K562 (cell line): ENCODE measurements around the gene REEP6. TPM values are rescaled to one million over a fixed set of nuclear protein-coding genes. Genes with fewer than 3 reads are reported as not detected.

Source experiments
- CTBP1 ChIP-seq: fragments of 450-650 bp; IDR thresholded peaks from 2 replicates; pipeline ENCODE4 v1.6.1; 2016; ENCODE audit warnings: borderline replicate concordance
- CXXC5 ChIP-seq: fragments of 250-450 bp; sonication (Bioruptor Pico); IDR thresholded peaks from 2 replicates; pipeline ENCODE4 v1.8.0; 2022; ENCODE audit warnings: inconsistent platforms, mild to moderate bottlenecking, moderate library complexity
- DNMT1 ChIP-seq: fragments of 450-650 bp; IDR thresholded peaks from 2 replicates; pipeline ENCODE4 v1.6.1; 2016; ENCODE audit warnings: antibody characterized with exemption, mild to moderate bottlenecking
- E2F6 ChIP-seq, 2 experiments: IDR thresholded peaks; 2 replicates each; pipeline ENCODE4 v1.6.1; 2011; ENCODE audit warnings: borderline replicate concordance in 1 of 2, control low read depth in 1 of 2, low read depth in 1 of 2, low read length in 1 of 2, mild to moderate bottlenecking in 1 of 2, mixed read lengths in 1 of 2, moderate library complexity in 1 of 2; ENCODE audit not compliant: insufficient read depth in 1 of 2, insufficient read length in 1 of 2, poor library complexity in 1 of 2, severe bottlenecking in 1 of 2; ENCODE audit errors: extremely low read depth in 1 of 2
- HNRNPL ChIP-seq: fragments of 200-400 bp; formaldehyde crosslinking; IDR thresholded peaks from 2 replicates; pipeline ENCODE4 v1.6.1; 2017; ENCODE audit warnings: low read depth, mild to moderate bottlenecking, low read length
- MCM5 ChIP-seq: fragments of 450-650 bp; IDR thresholded peaks from 2 replicates; pipeline ENCODE4 v1.6.1; 2016; ENCODE audit warnings: low read depth
- MNT ChIP-seq, 2 experiments: fragments of 450-650 bp; conservative IDR thresholded peaks; 2 replicates each; pipeline ENCODE4 v1.6.1; 2017; ENCODE audit warnings: mild to moderate bottlenecking in 2 of 2, moderate library complexity in 2 of 2
- NR2C2 ChIP-seq, 2 experiments: fragments of 200-800 bp in 1 of 2; sonication (Bioruptor generic) in 1 of 2; sonication (generic) in 1 of 2; formaldehyde crosslinking in 1 of 2; IDR thresholded peaks; 2 replicates each; pipeline versions ENCODE4 v1.6.1 to v1.8.0; 2016 to 2022; ENCODE audit warnings: mild to moderate bottlenecking in 1 of 2, missing compliant biosample characterization in 1 of 2, missing genetic modification characterization in 1 of 2, missing genetic modification reagents in 1 of 2
- PCBP1 ChIP-seq: fragments of 200-400 bp; formaldehyde crosslinking; IDR thresholded peaks from 2 replicates; pipeline ENCODE4 v1.6.1; 2018; ENCODE audit warnings: mild to moderate bottlenecking, low read depth, low read length; ENCODE audit not compliant: poor library complexity, severe bottlenecking
- PHF20 ChIP-seq: fragments of 450-650 bp; IDR thresholded peaks from 2 replicates; pipeline ENCODE4 v1.6.1; 2018; ENCODE audit not compliant: partially characterized antibody
- PHF8 ChIP-seq: fragments of 200-600 bp; sonication (generic); IDR thresholded peaks from 2 replicates; pipeline ENCODE4 v1.6.1; 2012; ENCODE audit warnings: mixed run types, mild to moderate bottlenecking, inconsistent platforms, low read length, moderate library complexity, borderline replicate concordance
- POLR2A ChIP-seq: fragments of 450-650 bp; conservative IDR thresholded peaks from 2 replicates; pipeline ENCODE4 v1.6.1; 2016
- POLR2AphosphoS5 ChIP-seq: IDR thresholded peaks from 2 replicates; pipeline ENCODE4 v1.6.1; 2011; ENCODE audit warnings: mild to moderate bottlenecking, low read depth, low read length, moderate library complexity; ENCODE audit not compliant: control insufficient read depth, insufficient read depth
- POLR2G ChIP-seq: fragments of 200-400 bp; formaldehyde crosslinking; IDR thresholded peaks from 2 replicates; pipeline ENCODE4 v1.6.1; 2017; ENCODE audit warnings: low read depth, mild to moderate bottlenecking, antibody characterized with exemption, low read length, moderate library complexity
- PTBP1 ChIP-seq: fragments of 200-400 bp; formaldehyde crosslinking; IDR thresholded peaks from 2 replicates; pipeline ENCODE4 v1.6.1; 2017; ENCODE audit warnings: low read depth, low read length
- RBM22 ChIP-seq: fragments of 200-400 bp; formaldehyde crosslinking; IDR thresholded peaks from 2 replicates; pipeline ENCODE4 v1.6.1; 2018; ENCODE audit warnings: low read length, low read depth; ENCODE audit not compliant: poor library complexity, severe bottlenecking
- RBM25 ChIP-seq: fragments of 200-400 bp; formaldehyde crosslinking; IDR thresholded peaks from 2 replicates; pipeline ENCODE4 v1.6.1; 2018; ENCODE audit warnings: low read length, low read depth, moderate library complexity; ENCODE audit not compliant: severe bottlenecking
- RCOR1 ChIP-seq, 2 experiments: IDR thresholded peaks; 2 replicates each; pipeline ENCODE4 v1.6.1; 2012; ENCODE audit warnings: low read depth in 2 of 2, low read length in 2 of 2, borderline replicate concordance in 1 of 2, improper control_type of control experiment in 1 of 2
- SUPT5H ChIP-seq: fragments of 450-650 bp; IDR thresholded peaks from 2 replicates; pipeline ENCODE4 v1.6.1; 2016
- ZFX ChIP-seq: sonication (generic); formaldehyde crosslinking; IDR thresholded peaks from 2 replicates; pipeline ENCODE4 v1.8.0; 2022; ENCODE audit warnings: mild to moderate bottlenecking, missing genetic modification reagents, moderate library complexity
- ZNF121 ChIP-seq: sonication (generic); formaldehyde crosslinking; conservative IDR thresholded peaks from 2 replicates; pipeline ENCODE4 v1.8.0; 2022; ENCODE audit warnings: missing genetic modification reagents
- ZNF354B ChIP-seq: fragments of 250-450 bp; sonication (Bioruptor Pico); IDR thresholded peaks from 2 replicates; pipeline ENCODE4 v1.4.0; 2020
- ZNF740 ChIP-seq, 3 experiments: fragments of 200-800 bp in 1 of 3; sonication (Bioruptor generic) in 1 of 3; sonication (generic) in 1 of 3; formaldehyde crosslinking in 1 of 3; IDR thresholded peaks; 2 replicates each; pipeline versions ENCODE4 v1.6.1 to v1.8.0; 2016 to 2022; ENCODE audit warnings: mild to moderate bottlenecking in 2 of 3, missing compliant biosample characterization in 2 of 3, missing genetic modification characterization in 2 of 3, missing genetic modification reagents in 1 of 3
- polyA plus RNA-seq, 8 experiments: library from polyadenylated mRNA; depleted of rRNA in 4 of 8; stranded (reverse) in 5 of 8; unstranded in 3 of 8; fragments of >200 nt; fragmentation: Nextera tagmentation in 2 of 8; fragmentation: Illumina TruSeq in 1 of 8; extraction: Ambion mirVana in 2 of 8; extraction: Trizol in 1 of 8; gene quantifications; 2 replicates each; pipeline versions ENCODE4 v1.2.1 to v1.2.3, GENCODE V29; 2011 to 2014; ENCODE audit warnings: inconsistent platforms in 1 of 8, missing spikeins in 1 of 8
- total RNA-seq, 7 experiments: library from RNA; depleted of rRNA in 6 of 7; stranded (reverse); fragments of >200 nt in 6 of 7; fragmentation: Illumina TruSeq in 2 of 7; extraction: Trizol in 2 of 7; gene quantifications; 2 replicates each; pipeline versions ENCODE4 v1.2.1 to v1.2.3, GENCODE V29; 2011 to 2021; ENCODE audit warnings: low replicate concordance in 1 of 7

The REEP6 gene
- total and polyA plus RNA-seq, 9 of the 15 experiments (the other 6 are each of a cell fraction or from before 2014, with no cell fraction given) = 1.2 to 64.2 (median 12.7) TPM

- TF ChIP-seq RBM25 = peak; percentile 70
- no peak for TF ChIP-seq PCBP1
- TF ChIP-seq HNRNPL = 0 out of 2 replicates have a peak, but pooled peaks have one; percentile 22
- TF ChIP-seq PHF8 = peak; percentile 71; the same call in 1 of the 2 replicates
- no peak for TF ChIP-seq ZNF740 (CRISPR knock-in tag; IDR thresholded peaks at IDR 0.05)
- peak in 1 of 2 experiments; percentile 18; a peak in 1 of 4 replicates for TF ChIP-seq ZNF740 (tag; IDR thresholded peaks at IDR 0.05)
- peak; percentile 28 for TF ChIP-seq PHF20
- TF ChIP-seq MCM5 = no peak
- no peak for TF ChIP-seq DNMT1
- no peak for TF ChIP-seq ZNF354B (CRISPR knock-in tag)
- peak; percentile 73 for TF ChIP-seq CXXC5 (CRISPR knock-in tag)
- peak in 1 of 2 experiments; percentile 53; a peak in 1 of 4 replicates for TF ChIP-seq RCOR1 (IDR thresholded peaks at IDR 0.05; ENCODE audit: borderline replicate concordance in 1 of 2, low read depth in 2 of 2, low read length in 2 of 2)
- peak; percentile 89 for TF ChIP-seq POLR2G
- TF ChIP-seq POLR2A = peak; percentile 86
- peak; percentile 75 for TF ChIP-seq SUPT5H
- TF ChIP-seq ZNF121 (CRISPR knock-in tag) = no peak
- TF ChIP-seq PTBP1 = 0 out of 2 replicates have a peak, but pooled peaks have one; percentile 44
- peak; percentile 62 for TF ChIP-seq RBM22
- TF ChIP-seq CTBP1 = peak; percentile 81
- peak in 1 of 2 experiments; percentile 70; a peak in 2 of 4 replicates for TF ChIP-seq MNT (conservative IDR thresholded peaks at IDR 0.05)
- peak; percentile 58 for TF ChIP-seq POLR2AphosphoS5
- TF ChIP-seq NR2C2 (CRISPR knock-in tag; IDR thresholded peaks at IDR 0.05) = 0 out of 2 replicates have a peak, but pooled peaks have one; percentile 17
- no peak for TF ChIP-seq NR2C2 (tag; IDR thresholded peaks at IDR 0.05)
- peak; percentile 63 to 87 for TF ChIP-seq E2F6 (IDR thresholded peaks at IDR 0.05; ENCODE audit: borderline replicate concordance in 1 of 2, extremely low read depth in 1 of 2, insufficient read depth in 1 of 2, insufficient read length in 1 of 2, low read depth in 1 of 2, low read length in 1 of 2, poor library complexity in 1 of 2, severe bottlenecking in 1 of 2)
- peak; percentile 35; the same call in 1 of the 2 replicates for TF ChIP-seq ZFX
Observed at GRCh38 chr19:1491114-1491848, at the start of gene REEP6 (continued).
